OCI-LY7 (cell line): ENCODE results near the gene ARHGAP21. TPM values are rescaled to one million over a fixed set of nuclear protein-coding genes. Genes with fewer than 3 reads are reported as not detected.

Source experiments
- BruUV-seq: library from RNA; stranded (reverse); fragments of 400-500 nt; replicated peaks from 2 replicates; lab custom pipeline; 2021; lab: Mats Ljungman, UMichigan
- CTCF ChIA-PET: fragments of 300-600 bp; sonication (Branson Sonifier 250); formaldehyde crosslinking; loops from one replicate; lab custom pipeline; 2022; ENCODE audit warnings: antibody characterized with exemption; ENCODE audit not compliant: unreplicated experiment; lab: Charles Lee
- POLR2A ChIA-PET: fragments of 300-600 bp; sonication (Branson Sonifier 250); formaldehyde crosslinking; loops from one replicate; lab custom pipeline; 2022; ENCODE audit warnings: antibody characterized with exemption; lab: Charles Lee
- DNase-seq: peaks from one replicate; pipeline ENCODE4 v3.0.0-alpha.2; 2015; ENCODE audit warnings: low spot score
- H2AFZ ChIP-seq: fragments of 200-600 bp; sonication (generic), shearing (Covaris generic); 2 replicates; pipeline ENCODE4 v1.6.1; 2014; ENCODE audit warnings: mild to moderate bottlenecking, antibody characterized with exemption, low read length, moderate library complexity
- H3K27ac ChIP-seq: fragments of 200-600 bp; sonication (generic); 2 replicates; pipeline ENCODE4 v1.5.1; 2014; ENCODE audit warnings: mixed run types, low read depth, mild to moderate bottlenecking, moderate library complexity, low read length, inconsistent platforms; ENCODE audit not compliant: poor library complexity, severe bottlenecking
- H3K36me3 ChIP-seq: fragments of 200-600 bp; sonication (generic); 2 replicates; pipeline ENCODE4 v1.6.1; 2014; ENCODE audit warnings: mild to moderate bottlenecking, antibody characterized with exemption, low read length, moderate library complexity, mixed read lengths; ENCODE audit not compliant: insufficient read depth
- H3K4me1 ChIP-seq: fragments of 200-600 bp; sonication (generic); 2 replicates; pipeline ENCODE4 v1.5.1; 2014; ENCODE audit warnings: mild to moderate bottlenecking, low read length; ENCODE audit not compliant: insufficient read depth, poor library complexity, severe bottlenecking
- H3K4me2 ChIP-seq: fragments of 200-600 bp; sonication (generic); 2 replicates; pipeline ENCODE4 v1.6.1; 2014; ENCODE audit warnings: mild to moderate bottlenecking, low read length
- H3K4me3 ChIP-seq: fragments of 200-600 bp; sonication (generic); 2 replicates; pipeline ENCODE4 v1.5.1; 2014; ENCODE audit warnings: mild to moderate bottlenecking, low read depth, low read length; ENCODE audit not compliant: poor library complexity, severe bottlenecking
- H3K79me2 ChIP-seq: fragments of 200-600 bp; sonication (generic); 2 replicates; pipeline ENCODE4 v1.6.1; 2016; ENCODE audit warnings: low read depth, mild to moderate bottlenecking, low read length, moderate library complexity, mixed read lengths; ENCODE audit not compliant: insufficient read depth
- H3K9me2 ChIP-seq: fragments of 200-600 bp; sonication (generic); 2 replicates; pipeline ENCODE4 v1.6.1; 2016; ENCODE audit warnings: mild to moderate bottlenecking, low read length, mixed read lengths; ENCODE audit not compliant: insufficient read depth
- H3K9me3 ChIP-seq: fragments of 200-600 bp; sonication (generic); 2 replicates; pipeline ENCODE4 v1.6.1; 2014; ENCODE audit warnings: mild to moderate bottlenecking, mixed run types, low read length, mixed read lengths
- H4K20me1 ChIP-seq: fragments of 200-600 bp; sonication (generic); 2 replicates; pipeline ENCODE4 v1.6.1; 2014; ENCODE audit warnings: mild to moderate bottlenecking, antibody characterized with exemption, low read length, moderate library complexity, mixed read lengths; ENCODE audit not compliant: insufficient read depth
- CTCF ChIP-seq: fragments of 200-600 bp; sonication (generic); conservative IDR thresholded peaks from 2 replicates; pipeline ENCODE4 v1.5.1; 2014; ENCODE audit warnings: mild to moderate bottlenecking, antibody characterized with exemption, low read length, moderate library complexity, mixed read lengths
- EZH2phosphoT487 ChIP-seq: fragments of 200-600 bp; sonication (generic); IDR thresholded peaks from 2 replicates; pipeline ENCODE4 v1.6.1; 2018; ENCODE audit warnings: low read depth, borderline replicate concordance, mild to moderate bottlenecking, mixed run types, antibody characterized with exemption, low read length, moderate library complexity, mixed read lengths
- intact Hi-C: fragments of 100-400 bp; cut with micrococcal nuclease; formaldehyde crosslinking; loops from one replicate; pipeline ENCODE4 v1.10.0; 2022; ENCODE audit not compliant: unreplicated experiment
- total RNA-seq, 2 experiments: library from RNA; depleted of rRNA in 1 of 2; stranded (reverse); fragments of >200 nt in 1 of 2; shearing (Covaris generic) in 1 of 2; gene quantifications; 2 replicates each; pipeline ENCODE4 v1.2.3, GENCODE V29; 2014 to 2022

Gene ARHGAP21
- total RNA-seq, 2 experiments from 2014 or later = 24.2 to 44.9 TPM

DNA sequence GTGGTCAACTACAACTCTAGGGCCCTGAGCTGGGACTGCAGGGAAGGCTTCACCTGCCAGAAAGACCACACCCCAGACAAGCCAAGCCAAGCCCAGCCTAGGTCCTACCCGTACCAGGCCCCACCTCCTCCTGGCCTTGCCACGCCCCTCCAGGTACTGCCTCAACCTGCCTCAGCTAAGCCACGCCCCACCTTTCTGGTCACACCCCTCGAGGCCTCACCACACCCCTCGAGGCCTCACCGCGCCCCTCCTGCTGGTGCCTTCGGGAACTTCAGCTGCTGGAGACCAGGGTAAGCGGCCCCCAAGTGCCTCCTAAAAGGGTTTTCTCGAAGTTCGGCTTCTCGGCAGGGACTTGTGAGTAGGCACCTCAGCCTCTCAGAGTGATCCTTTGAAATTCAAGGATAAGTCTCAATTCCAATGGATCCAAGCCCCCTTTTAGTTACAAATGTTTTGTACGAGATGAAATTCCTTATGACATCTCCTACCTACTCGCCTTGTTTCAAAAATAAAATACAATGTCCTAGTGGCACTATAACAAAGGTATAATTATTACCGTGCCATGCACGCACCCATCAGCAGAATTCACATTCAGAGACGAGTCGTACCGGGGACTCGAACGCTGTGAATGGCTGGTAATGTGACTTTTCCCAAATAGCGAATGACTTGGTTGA is 171.2 kb downstream of the ARHGAP21 start:
- no peak overlapping the region for H3K27ac ChIP-seq
- POLR2A ChIA-PET = no interaction called here
- H3K4me3 ChIP-seq = no peak overlapping the region
- no peak overlapping the region for H2AFZ ChIP-seq
- peak; percentile 61 for DNase-seq
- CTCF ChIA-PET = no interaction called here
- H3K9me2 ChIP-seq = no peaks in the 10 kb centered on the region
- H3K9me3 ChIP-seq = no peaks in the 10 kb centered on the region
- intact Hi-C loops = no loop called here
- TF ChIP-seq CTCF = peak; percentile 60
- no peak for TF ChIP-seq EZH2phosphoT487
- no peaks in the 10 kb centered on the region for H3K4me1 ChIP-seq
- no peaks in the 10 kb centered on the region for H3K36me3 ChIP-seq
- no TSS peak for BruUV-seq
- no peaks in the 10 kb centered on the region for H3K79me2 ChIP-seq
- no peaks in the 10 kb centered on the region for H4K20me1 ChIP-seq
- no peak overlapping the region for H3K4me2 ChIP-seq

DNA sequence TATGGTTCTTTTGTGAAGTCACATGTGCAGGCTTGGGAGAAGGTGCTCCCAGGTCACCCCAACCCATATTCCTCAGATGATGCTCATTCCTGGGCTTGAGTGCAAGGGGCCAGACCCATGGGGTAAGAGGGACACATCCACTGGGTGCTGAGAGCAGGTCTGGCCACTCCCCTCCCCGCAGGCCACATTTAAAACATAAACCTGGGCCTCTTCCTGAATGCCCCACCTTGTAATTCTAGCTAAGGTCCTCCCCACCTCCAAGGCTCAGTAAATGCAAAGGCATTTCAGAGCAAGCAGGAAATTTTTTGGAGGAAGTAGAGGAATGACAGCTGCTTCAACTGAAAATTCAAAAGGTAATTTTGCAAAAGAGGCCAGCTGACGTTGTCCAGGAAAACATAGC is 172.5 kb downstream of the ARHGAP21 start:
- CTCF ChIA-PET = no interaction called here

More for the DNA sequence above, 172.5 kb downstream of the ARHGAP21 start:
- Histone ChIP-seq H3K27ac (no peak overlapping the region), H3K79me2 (no peaks in the 10 kb centered on the region), H2AFZ (no peak overlapping the region), H3K4me1 (no peaks in the 10 kb centered on the region), H3K36me3 (no peaks in the 10 kb centered on the region), H4K20me1 (no peaks in the 10 kb centered on the region), H3K4me2 (no peak overlapping the region), H3K9me2 (no peaks in the 10 kb centered on the region), H3K4me3 (no peak overlapping the region), H3K9me3 (no peaks in the 10 kb centered on the region)
- DNase-seq = no peak
- BruUV-seq = no TSS peak
- no peak for TF ChIP-seq CTCF
- TF ChIP-seq EZH2phosphoT487 = no peak
- intact Hi-C loops = no loop called here
- POLR2A ChIA-PET = no interaction called here
